GM12891 (cell line): ENCODE measurements around the gene DNAJC13.

ENCODE experiments used
- POLR2AphosphoS5 ChIP-seq: IDR thresholded peaks from 2 replicates; pipeline ENCODE4 v1.6.1; 2011; ENCODE audit warnings: low read depth, low read length, control low read depth
- TAF1 ChIP-seq: IDR thresholded peaks from 2 replicates; pipeline ENCODE4 v1.6.1; 2011; ENCODE audit warnings: low read depth, low read length, control low read depth

- TF ChIP-seq TAF1, result no peak
- no peak for TF ChIP-seq POLR2AphosphoS5
These were observed 18.1 kb downstream of the DNAJC13 start for GRCh38 chr3:132435224-132435910.
